Peyer's patch (tissue), 4 donors: ENCODE results near the gene STAP2. TPM values are rescaled to one million over a fixed set of nuclear protein-coding genes. Genes with fewer than 3 reads are reported as not detected.

Experiments used
- DNase-seq, 3 donors: peaks; one replicate each; pipeline ENCODE4 v3.0.0-alpha.2; 2017 to 2019
- H3K27ac ChIP-seq, 4 donors: fragments of 200-600 bp; sonication (generic); one replicate each; pipeline ENCODE4 v1.5.1; 2016 to 2019
- H3K27me3 ChIP-seq, 2 donors: fragments of 200-600 bp; sonication (generic); one replicate each; pipeline ENCODE4 v1.5.1; 2019
- H3K36me3 ChIP-seq, 3 donors: fragments of 200-600 bp; sonication (generic); one replicate each; pipeline ENCODE4 v1.5.1; 2016 to 2019
- H3K4me1 ChIP-seq, 4 donors: fragments of 200-600 bp; sonication (generic); one replicate each; pipeline ENCODE4 v1.5.1; 2016 to 2019
- H3K4me3 ChIP-seq, 4 donors: fragments of 200-600 bp; sonication (generic); 1 replicate in 3 of 4; 2 replicates in 1 of 4; pipeline ENCODE4 v1.5.1; 2016 to 2019; ENCODE audit warnings: mild to moderate bottlenecking in 1 of 4
- H3K9me3 ChIP-seq, 4 donors: fragments of 200-600 bp; sonication (generic); one replicate each; pipeline ENCODE4 v1.5.1; 2016 to 2019; ENCODE audit warnings: mild to moderate bottlenecking in 1 of 4
- POLR2A ChIP-seq, 2 donors: fragments of 450-650 bp; IDR thresholded peaks; one replicate each; pipeline ENCODE4 v1.5.1; 2017; ENCODE audit warnings: antibody characterized with exemption in 2 of 2, mild to moderate bottlenecking in 2 of 2, moderate library complexity in 2 of 2
- total RNA-seq, 4 donors: library from RNA; depleted of rRNA; stranded (reverse); fragments of >200 nt; gene quantifications; one replicate each; pipeline ENCODE4 v1.1.0, GENCODE V29; 2016
- TF ChIP-seq, protein P1 (sequence below), 6 experiments: fragments of 450-650 bp in 4 of 6; fragments of 200-600 bp in 2 of 6; sonication (generic) in 1 of 6; IDR thresholded peaks; one replicate each; pipeline ENCODE4 v1.5.1; 2017 to 2019; ENCODE audit warnings: antibody characterized with exemption in 6 of 6, mild to moderate bottlenecking in 3 of 6, moderate library complexity in 1 of 6

STAP2 gene
- total RNA-seq, 4 donors from 2014 or later: 90.8 to 227 (median 134) TPM

DNA sequence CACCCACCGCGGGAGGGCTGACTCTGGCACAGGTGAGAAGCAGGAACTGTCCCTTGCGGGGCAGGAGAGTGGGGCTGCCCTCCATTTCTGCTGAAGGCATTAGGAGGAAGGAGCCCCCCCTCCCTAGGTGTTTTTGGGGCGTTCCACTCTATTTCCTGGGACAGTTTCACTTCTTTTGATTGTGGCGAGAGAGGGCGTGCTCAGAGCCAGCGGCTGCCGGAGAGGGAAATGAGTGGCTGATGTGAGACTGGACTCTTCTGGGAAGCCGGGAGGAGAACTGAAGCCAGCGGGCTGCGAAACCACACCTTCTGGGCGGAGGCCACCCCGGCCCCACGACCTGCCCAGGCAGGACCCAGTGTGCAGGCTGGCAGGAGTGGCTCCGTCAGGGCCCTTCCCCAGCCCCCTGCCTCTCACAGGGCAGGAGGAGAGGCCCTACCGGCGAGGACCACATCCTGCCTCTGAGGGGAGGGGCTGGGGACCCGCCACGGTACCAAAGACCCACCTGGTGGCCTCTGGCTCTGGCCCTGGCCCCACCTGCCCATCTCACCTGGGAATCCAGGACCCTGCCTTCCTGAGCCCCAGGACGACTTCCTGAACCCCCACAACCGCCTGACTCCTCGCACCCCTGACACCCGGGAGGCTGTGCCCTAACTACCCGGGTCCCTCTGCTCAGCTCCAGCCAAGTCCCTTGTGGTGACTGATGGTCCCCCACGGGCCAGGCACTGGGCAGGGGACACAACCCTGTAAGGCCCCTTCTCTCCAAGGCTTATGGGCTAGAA is 30.7 kb upstream of the STAP2 start:
- peaks cover 0 to 34% (median 0%) of the 10 kb centered on the region in 3 donors for H3K36me3 ChIP-seq
- DNase-seq: peak; percentile 82 to 91 (median 88)
- peaks cover 3 to 51% (median 45%) of the 10 kb centered on the region in 4 donors for H3K4me1 ChIP-seq
- H3K4me3 ChIP-seq: peak overlapping the region; percentile 6 to 39 (median 38)
- H3K9me3 ChIP-seq: no peaks in the 10 kb centered on the region
- peak; percentile 13 to 52 for TF ChIP-seq POLR2A (IDR thresholded peaks at IDR 0.05)
- TF ChIP-seq, protein P1, sequence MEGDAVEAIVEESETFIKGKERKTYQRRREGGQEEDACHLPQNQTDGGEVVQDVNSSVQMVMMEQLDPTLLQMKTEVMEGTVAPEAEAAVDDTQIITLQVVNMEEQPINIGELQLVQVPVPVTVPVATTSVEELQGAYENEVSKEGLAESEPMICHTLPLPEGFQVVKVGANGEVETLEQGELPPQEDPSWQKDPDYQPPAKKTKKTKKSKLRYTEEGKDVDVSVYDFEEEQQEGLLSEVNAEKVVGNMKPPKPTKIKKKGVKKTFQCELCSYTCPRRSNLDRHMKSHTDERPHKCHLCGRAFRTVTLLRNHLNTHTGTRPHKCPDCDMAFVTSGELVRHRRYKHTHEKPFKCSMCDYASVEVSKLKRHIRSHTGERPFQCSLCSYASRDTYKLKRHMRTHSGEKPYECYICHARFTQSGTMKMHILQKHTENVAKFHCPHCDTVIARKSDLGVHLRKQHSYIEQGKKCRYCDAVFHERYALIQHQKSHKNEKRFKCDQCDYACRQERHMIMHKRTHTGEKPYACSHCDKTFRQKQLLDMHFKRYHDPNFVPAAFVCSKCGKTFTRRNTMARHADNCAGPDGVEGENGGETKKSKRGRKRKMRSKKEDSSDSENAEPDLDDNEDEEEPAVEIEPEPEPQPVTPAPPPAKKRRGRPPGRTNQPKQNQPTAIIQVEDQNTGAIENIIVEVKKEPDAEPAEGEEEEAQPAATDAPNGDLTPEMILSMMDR (IDR thresholded peaks at IDR 0.05): peak in 2 of 6 experiments; percentile 1 to 18
- no peaks in the 10 kb centered on the region for H3K27me3 ChIP-seq
- H3K27ac ChIP-seq: peak overlapping the region; percentile 78 to 94 (median 85)

DNA sequence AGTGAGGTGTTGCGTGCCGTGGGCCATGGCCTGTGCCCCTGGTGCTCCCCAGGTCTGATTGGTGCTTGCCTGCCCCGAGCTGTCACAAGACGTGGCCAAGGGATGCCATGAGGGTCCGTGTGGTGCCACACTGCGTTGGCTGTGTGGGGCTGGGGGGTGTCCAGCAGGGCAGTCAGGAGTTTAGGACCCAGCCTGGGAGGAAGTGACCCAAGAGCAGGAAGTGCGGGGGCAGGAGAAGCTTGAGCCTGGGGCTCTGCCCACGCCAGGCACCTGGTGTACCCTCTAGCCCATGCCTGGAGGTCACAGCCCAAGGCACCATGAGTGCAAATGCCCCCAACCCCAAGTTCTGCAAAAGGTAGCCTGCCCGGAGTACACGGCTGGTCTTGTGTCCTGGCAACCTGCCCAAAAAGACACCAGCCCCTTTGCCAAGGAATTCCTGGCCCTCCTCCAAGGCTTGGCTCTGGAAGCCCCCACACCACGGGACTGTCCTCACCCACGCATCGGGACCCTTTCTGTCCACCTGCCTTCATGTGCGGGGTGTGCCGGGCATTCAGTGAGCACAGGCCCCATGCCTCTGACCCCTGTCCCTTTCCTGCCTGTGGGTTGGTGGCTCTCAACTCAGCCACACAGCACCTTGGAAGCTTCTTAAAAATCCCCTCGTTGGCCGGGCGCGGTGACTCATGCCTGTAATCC is 29.6 kb upstream of the STAP2 start:
- H3K27ac ChIP-seq: peak overlapping the region; percentile 78 to 94 (median 85)

DNA sequence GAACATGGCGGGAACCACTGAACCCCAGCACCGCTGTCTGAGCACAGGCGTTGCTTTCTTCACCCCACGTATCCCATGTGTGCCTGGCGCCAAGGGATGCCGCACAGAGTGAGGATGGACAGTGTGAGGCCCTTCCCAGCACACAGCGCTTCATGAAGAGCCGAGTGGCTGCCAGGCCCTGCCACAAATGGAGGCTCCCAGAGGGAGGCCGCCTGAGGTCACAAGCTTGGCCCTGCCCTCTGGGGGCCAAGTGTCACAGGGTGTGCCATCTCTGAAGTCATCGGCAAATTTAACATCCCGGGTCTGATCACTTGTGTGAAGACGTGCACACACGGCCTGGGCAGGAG is 29.1 kb upstream of the STAP2 start:
- TF ChIP-seq, protein P1 (IDR thresholded peaks at IDR 0.05): no peak
- no peak for TF ChIP-seq POLR2A (IDR thresholded peaks at IDR 0.05)
- Histone ChIP-seq H3K27ac (peak overlapping the region in 2 of 4 donors; percentile 81 to 94), H3K4me1 (peaks cover 0 to 40% (median 34%) of the 10 kb centered on the region in 4 donors), H3K9me3 (no peaks in the 10 kb centered on the region), H3K4me3 (no peak overlapping the region), H3K36me3 (peaks cover 0 to 49% (median 0%) of the 10 kb centered on the region in 3 donors), H3K27me3 (no peaks in the 10 kb centered on the region)
- no peak for DNase-seq

More for the DNA sequence above, 29.6 kb upstream of the STAP2 start:
- no peak overlapping the region for H3K4me3 ChIP-seq
- H3K4me1 ChIP-seq: peaks cover 0 to 40% (median 37%) of the 10 kb centered on the region in 4 donors
- no peaks in the 10 kb centered on the region for H3K27me3 ChIP-seq
- DNase-seq: peak in 1 of 3 donors; percentile 29
- no peaks in the 10 kb centered on the region for H3K9me3 ChIP-seq
- TF ChIP-seq, protein P1 (IDR thresholded peaks at IDR 0.05): no peak
- no peak for TF ChIP-seq POLR2A (IDR thresholded peaks at IDR 0.05)
- H3K36me3 ChIP-seq: peaks cover 0 to 44% (median 0%) of the 10 kb centered on the region in 3 donors

DNA sequence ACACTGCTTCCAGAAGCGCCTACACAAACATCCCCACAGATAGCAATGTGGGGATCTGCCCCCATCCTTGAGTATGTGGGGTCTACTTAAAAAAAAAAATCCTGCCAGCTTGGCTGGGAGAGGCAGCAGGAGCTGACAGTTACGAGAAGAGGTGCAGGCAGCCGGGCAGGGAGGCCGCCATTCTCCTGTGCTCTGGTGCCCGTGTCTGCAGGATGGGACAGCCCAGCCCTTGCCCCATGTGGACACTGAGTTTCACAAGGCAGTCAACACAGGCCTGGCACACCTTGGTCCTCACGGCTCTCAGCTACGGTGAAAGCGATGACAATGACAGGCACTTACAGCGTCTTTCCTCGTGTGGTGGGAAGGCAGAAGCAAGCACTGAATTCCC is 28.7 kb upstream of the STAP2 start:
- Histone ChIP-seq H3K36me3 (peaks cover 0 to 54% (median 0%) of the 10 kb centered on the region in 3 donors), H3K27ac (peak overlapping the region in 1 of 4 donors; percentile 94), H3K4me3 (no peak overlapping the region), H3K27me3 (no peaks in the 10 kb centered on the region), H3K9me3 (no peaks in the 10 kb centered on the region), H3K4me1 (peaks cover 0 to 40% (median 32%) of the 10 kb centered on the region in 4 donors)
- TF ChIP-seq, protein P1 (IDR thresholded peaks at IDR 0.05): no peak
- no peak for TF ChIP-seq POLR2A (IDR thresholded peaks at IDR 0.05)
- no peak for DNase-seq

DNA sequence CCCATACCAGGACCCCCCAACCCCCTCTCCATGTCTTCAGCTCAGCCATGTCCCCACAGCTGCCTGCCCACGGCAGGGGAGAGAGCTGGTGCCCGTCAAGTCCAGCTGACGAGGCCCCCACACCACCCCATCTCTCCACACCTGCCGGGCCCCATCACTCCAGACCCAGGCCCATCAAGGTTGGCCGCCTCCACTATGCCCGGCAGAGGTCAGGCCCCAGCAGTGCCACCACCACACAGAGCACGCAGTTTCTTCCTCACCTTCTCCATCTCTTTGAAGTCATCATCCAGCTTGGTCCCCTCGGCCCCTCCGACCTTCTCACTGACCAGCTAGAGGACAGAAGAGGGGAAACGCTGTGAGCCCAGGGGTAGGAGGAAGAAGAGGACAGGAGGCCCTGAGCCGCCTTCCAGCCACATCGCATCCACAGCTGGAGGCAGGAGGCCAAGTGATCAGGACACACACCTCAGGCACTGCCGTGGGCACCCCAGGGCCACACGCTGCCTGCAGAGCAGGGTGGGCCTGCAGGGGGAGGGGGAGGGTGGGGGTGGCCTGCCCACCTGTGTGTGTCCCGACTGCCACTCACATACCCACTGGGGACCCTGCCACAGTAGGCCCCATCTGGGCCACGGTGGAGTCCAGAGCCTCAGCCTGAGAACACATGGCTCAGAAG is 28.2 kb upstream of the STAP2 start:
- Histone ChIP-seq H3K36me3 (peaks cover 0 to 59% (median 0%) of the 10 kb centered on the region in 3 donors), H3K4me1 (peaks cover 0 to 38% (median 32%) of the 10 kb centered on the region in 4 donors), H3K9me3 (no peaks in the 10 kb centered on the region), H3K27me3 (no peaks in the 10 kb centered on the region), H3K4me3 (no peak overlapping the region), H3K27ac (no peak overlapping the region)
- DNase-seq: no peak
- no peak for TF ChIP-seq POLR2A (IDR thresholded peaks at IDR 0.05)
- TF ChIP-seq, protein P1 (IDR thresholded peaks at IDR 0.05): no peak
